Measurements from ENCODE around the gene ABTB2. TPM values are rescaled to one million over a fixed set of nuclear protein-coding genes. Genes with fewer than 3 reads are reported as not detected.

ABTB2 gene
- total and polyA plus RNA-seq, 10 of the 15 experiments (the other 5 are each of a cell fraction or from before 2014, with no cell fraction given): 0.13 to 2.1 (median 0.72) TPM

DNA sequence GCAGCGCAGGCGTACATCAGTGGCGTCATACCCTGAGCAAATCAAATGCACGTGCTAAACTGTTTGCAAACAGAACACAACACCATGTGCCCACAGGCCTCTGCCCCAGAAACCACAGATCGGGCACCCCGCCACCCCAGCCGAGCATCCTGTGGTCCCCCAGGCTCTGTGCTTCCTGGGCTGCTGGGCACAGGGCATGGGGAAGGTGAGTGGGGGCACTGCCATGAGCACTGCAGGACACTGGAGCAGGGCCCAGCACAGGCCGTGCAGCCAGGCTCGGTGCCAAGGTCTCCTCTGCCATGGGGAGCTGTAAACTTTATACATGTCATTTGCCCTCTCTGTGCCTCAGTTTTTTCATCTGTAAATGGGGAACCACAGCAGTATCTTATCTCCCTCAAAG is 189.8 kb downstream of the ABTB2 start (continued):
- TF ChIP-seq ZBED1 (IDR thresholded peaks at IDR 0.05; ENCODE audit: borderline replicate concordance): no peak
- TF ChIP-seq SUPT20H (IDR thresholded peaks at IDR 0.05; ENCODE audit: borderline replicate concordance, control insufficient read depth, low read depth, low read length): no peak
- no peak for TF ChIP-seq TBL1XR1 (IDR thresholded peaks at IDR 0.05; ENCODE audit: low read depth, low read length)
- TF ChIP-seq MTA3 (IDR thresholded peaks at IDR 0.05; ENCODE audit: borderline replicate concordance, low read length): no peak

DNA sequence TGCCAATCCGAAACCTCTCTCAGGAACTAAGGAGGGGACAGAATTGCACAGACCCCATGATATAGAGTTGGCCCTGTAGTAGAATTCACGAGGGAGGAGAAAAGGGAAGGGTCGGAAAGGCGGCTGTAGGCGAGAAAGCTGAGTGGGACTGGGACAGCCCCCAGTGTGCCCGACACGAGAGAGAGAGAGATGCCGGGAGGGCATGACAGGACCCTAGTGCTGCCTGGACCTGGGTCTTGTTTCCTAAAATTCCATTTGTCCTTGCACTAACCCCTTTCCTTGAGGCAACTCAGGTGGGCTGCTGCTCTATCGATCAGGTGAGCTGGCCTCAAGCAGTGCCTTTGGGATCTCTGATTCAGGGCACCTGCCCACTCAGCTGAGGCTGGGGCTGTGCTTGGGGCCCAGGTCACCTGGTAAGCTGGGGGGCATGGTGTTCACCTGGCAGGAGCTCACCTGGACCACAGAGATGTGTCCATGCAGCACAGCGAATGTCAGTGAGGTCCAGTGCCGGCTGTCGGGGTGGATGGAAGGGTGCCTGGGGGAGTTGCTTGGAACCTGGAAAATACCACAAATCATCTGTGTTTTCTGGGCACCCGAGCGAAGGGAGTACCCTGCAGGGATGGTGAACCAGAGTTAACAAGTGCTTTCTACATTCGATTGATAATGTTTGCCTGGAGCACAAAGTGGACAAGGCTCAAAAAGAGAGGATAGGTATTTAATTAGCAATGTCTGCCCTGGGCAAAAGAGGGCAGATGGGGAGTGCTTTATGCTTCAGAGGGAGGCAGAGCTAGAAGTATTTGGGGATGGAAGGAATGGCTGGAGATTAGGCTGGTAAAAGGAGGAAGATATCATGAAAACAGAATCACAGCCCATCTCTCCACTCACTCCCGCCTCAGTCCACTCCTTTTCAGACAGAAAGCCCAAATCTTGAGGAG is 190.7 kb downstream of the ABTB2 start:
- Histone ChIP-seq H3K9ac (ENCODE audit: control insufficient read depth, insufficient read depth, low read length) (no peak overlapping the region), H2AFZ (ENCODE audit: control insufficient read depth, low read depth, low read length) (no peak overlapping the region), H3K4me3 (no peak overlapping the region), H4K20me1 (ENCODE audit: control insufficient read depth, insufficient read depth) (no peaks in the 10 kb centered on the region), H3K27ac (ENCODE audit: control insufficient read depth, insufficient read depth) (no peak overlapping the region), H3K9me3 (replicated peaks; ENCODE audit: control insufficient read depth, insufficient read depth, low read length) (no peaks in the 10 kb centered on the region), H3K4me2 (ENCODE audit: control insufficient read depth, insufficient read depth) (no peak overlapping the region), H3K4me1 (ENCODE audit: control insufficient read depth, insufficient read depth, low read length) (no peaks in the 10 kb centered on the region), H3K79me2 (ENCODE audit: control insufficient read depth, insufficient read depth, low read length) (no peaks in the 10 kb centered on the region), H3K36me3 (ENCODE audit: control insufficient read depth in 2 of 2, insufficient read depth in 2 of 2, low read length in 1 of 2) (peaks cover 0 to 3% of the 10 kb centered on the region in 2 experiments; a peak in 2 of 4 replicates), H3K27me3 (replicated peaks in 1 of 2; ENCODE audit: control insufficient read depth in 2 of 2, insufficient read depth in 2 of 2, low read length in 1 of 2) (no peaks in the 10 kb centered on the region)
- intact Hi-C loops (cut with micrococcal nuclease; ENCODE audit: unreplicated experiment) (no loop called here), in situ Hi-C loops (cut with MboI) (loop anchor here (25.0 kb wide), 1 partner anchor 320 kb away; no protein-coding TSS in a partner anchor)
- SMC1A ChIA-PET (ENCODE audit: uncharacterized antibody, unreplicated experiment): no interaction called here
- no TSS peak for BruUV-seq (replicated peaks)
- 83% methylated on average over 15 of the region's 16 CpGs for WGBS (ENCODE audit: insufficient coverage, insufficient replicate concordance, low lambda C conversion rate, missing lambda C conversion rate)
- DNase-seq (ENCODE audit: low read depth, low spot score) (no peak), ATAC-seq (no peak), FAIRE-seq (no peak)
- RAD21 ChIA-PET (ENCODE audit: unreplicated experiment): interaction anchor here (0.9 to 1.0 kb wide), 2 partner anchors 13 to 199 kb away, joined by 3 read pairs; no protein-coding TSS in a partner anchor
- CTCF ChIA-PET: interaction anchor here (2.1 kb wide), 1 partner anchor 8 kb away, joined by 6 read pairs; no protein-coding TSS in a partner anchor
- POLR2A ChIA-PET: no interaction called here
- TF ChIP-seq, protein P1, sequence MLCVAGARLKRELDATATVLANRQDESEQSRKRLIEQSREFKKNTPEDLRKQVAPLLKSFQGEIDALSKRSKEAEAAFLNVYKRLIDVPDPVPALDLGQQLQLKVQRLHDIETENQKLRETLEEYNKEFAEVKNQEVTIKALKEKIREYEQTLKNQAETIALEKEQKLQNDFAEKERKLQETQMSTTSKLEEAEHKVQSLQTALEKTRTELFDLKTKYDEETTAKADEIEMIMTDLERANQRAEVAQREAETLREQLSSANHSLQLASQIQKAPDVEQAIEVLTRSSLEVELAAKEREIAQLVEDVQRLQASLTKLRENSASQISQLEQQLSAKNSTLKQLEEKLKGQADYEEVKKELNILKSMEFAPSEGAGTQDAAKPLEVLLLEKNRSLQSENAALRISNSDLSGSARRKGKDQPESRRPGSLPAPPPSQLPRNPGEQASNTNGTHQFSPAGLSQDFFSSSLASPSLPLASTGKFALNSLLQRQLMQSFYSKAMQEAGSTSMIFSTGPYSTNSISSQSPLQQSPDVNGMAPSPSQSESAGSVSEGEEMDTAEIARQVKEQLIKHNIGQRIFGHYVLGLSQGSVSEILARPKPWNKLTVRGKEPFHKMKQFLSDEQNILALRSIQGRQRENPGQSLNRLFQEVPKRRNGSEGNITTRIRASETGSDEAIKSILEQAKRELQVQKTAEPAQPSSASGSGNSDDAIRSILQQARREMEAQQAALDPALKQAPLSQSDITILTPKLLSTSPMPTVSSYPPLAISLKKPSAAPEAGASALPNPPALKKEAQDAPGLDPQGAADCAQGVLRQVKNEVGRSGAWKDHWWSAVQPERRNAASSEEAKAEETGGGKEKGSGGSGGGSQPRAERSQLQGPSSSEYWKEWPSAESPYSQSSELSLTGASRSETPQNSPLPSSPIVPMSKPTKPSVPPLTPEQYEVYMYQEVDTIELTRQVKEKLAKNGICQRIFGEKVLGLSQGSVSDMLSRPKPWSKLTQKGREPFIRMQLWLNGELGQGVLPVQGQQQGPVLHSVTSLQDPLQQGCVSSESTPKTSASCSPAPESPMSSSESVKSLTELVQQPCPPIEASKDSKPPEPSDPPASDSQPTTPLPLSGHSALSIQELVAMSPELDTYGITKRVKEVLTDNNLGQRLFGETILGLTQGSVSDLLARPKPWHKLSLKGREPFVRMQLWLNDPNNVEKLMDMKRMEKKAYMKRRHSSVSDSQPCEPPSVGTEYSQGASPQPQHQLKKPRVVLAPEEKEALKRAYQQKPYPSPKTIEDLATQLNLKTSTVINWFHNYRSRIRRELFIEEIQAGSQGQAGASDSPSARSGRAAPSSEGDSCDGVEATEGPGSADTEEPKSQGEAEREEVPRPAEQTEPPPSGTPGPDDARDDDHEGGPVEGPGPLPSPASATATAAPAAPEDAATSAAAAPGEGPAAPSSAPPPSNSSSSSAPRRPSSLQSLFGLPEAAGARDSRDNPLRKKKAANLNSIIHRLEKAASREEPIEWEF (IDR thresholded peaks at IDR 0.05; ENCODE audit: insufficient replicate concordance, low read depth, low read length): no peak
- TF ChIP-seq, protein P2, sequence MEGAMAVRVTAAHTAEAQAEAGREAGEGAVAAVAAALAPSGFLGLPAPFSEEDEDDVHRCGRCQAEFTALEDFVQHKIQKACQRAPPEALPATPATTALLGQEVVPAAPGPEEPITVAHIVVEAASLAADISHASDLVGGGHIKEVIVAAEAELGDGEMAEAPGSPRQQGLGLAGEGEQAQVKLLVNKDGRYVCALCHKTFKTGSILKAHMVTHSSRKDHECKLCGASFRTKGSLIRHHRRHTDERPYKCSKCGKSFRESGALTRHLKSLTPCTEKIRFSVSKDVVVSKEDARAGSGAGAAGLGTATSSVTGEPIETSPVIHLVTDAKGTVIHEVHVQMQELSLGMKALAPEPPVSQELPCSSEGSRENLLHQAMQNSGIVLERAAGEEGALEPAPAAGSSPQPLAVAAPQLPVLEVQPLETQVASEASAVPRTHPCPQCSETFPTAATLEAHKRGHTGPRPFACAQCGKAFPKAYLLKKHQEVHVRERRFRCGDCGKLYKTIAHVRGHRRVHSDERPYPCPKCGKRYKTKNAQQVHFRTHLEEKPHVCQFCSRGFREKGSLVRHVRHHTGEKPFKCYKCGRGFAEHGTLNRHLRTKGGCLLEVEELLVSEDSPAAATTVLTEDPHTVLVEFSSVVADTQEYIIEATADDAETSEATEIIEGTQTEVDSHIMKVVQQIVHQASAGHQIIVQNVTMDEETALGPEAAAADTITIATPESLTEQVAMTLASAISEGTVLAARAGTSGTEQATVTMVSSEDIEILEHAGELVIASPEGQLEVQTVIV (IDR thresholded peaks at IDR 0.05; ENCODE audit: borderline replicate concordance, partially characterized antibody): no peak
- TF ChIP-seq ZZZ3 (IDR thresholded peaks at IDR 0.05; ENCODE audit: control insufficient read depth, insufficient read length, low read depth) (no peak), ZNF384 (IDR thresholded peaks at IDR 0.05; ENCODE audit: borderline replicate concordance, low read depth, low read length) (no peak), TARDBP (IDR thresholded peaks at IDR 0.05; ENCODE audit: borderline replicate concordance) (no peak), PAX5 (IDR thresholded peaks at IDR 0.05; ENCODE audit: borderline replicate concordance, low read depth, low read length) (no peak)
- TF ChIP-seq, protein P3, sequence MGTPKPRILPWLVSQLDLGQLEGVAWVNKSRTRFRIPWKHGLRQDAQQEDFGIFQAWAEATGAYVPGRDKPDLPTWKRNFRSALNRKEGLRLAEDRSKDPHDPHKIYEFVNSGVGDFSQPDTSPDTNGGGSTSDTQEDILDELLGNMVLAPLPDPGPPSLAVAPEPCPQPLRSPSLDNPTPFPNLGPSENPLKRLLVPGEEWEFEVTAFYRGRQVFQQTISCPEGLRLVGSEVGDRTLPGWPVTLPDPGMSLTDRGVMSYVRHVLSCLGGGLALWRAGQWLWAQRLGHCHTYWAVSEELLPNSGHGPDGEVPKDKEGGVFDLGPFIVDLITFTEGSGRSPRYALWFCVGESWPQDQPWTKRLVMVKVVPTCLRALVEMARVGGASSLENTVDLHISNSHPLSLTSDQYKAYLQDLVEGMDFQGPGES (IDR thresholded peaks at IDR 0.05): no peak
